CD4-positive, alpha-beta T cell (primary cell): ENCODE data around the gene RAMP3. TPM values are rescaled to one million over a fixed set of nuclear protein-coding genes. Genes with fewer than 3 reads are reported as not detected.

Experiments
- ATAC-seq: fragments of 200-7000 bp; cut with Tn5 transposase; one replicate; pipeline ENCODE4 v1.10.0; 2022; ENCODE audit warnings: mild to moderate bottlenecking; ENCODE audit not compliant: poor library complexity
- CTCF ChIA-PET: fragments of 350-600 bp; sonication (Branson Sonifier 250); formaldehyde crosslinking; loops from one replicate; lab custom pipeline; 2021; ENCODE audit warnings: antibody characterized with exemption, inconsistent platforms; lab: Charles Lee
- POLR2A ChIA-PET: fragments of 350-600 bp; sonication (Branson Sonifier 250); formaldehyde crosslinking; loops from one replicate; lab custom pipeline; 2021; ENCODE audit warnings: antibody characterized with exemption, inconsistent platforms; lab: Charles Lee
- DNase-seq, 14 experiments: peaks; one replicate each; pipeline ENCODE4 v3.0.0-alpha.2; 2013 to 2020; ENCODE audit warnings: mixed read lengths in 2 of 14
- H3K27ac ChIP-seq, 2 donors: one replicate each; pipeline versions ENCODE4 v1.5.1 to v1.7.0; 2013; ENCODE audit warnings: low read length in 2 of 2, low read depth in 1 of 2, mild to moderate bottlenecking in 1 of 2
- H3K27me3 ChIP-seq, 2 experiments: 1 replicate in 1 of 2; 2 replicates in 1 of 2; pipeline versions ENCODE4 v1.6.1 to v1.7.0; 2013; ENCODE audit warnings: low read length in 2 of 2, control low read depth in 1 of 2, mild to moderate bottlenecking in 1 of 2, moderate library complexity in 1 of 2; ENCODE audit not compliant: insufficient read depth in 2 of 2, control insufficient read depth in 1 of 2
- H3K36me3 ChIP-seq: one replicate; pipeline ENCODE4 v1.6.1; 2013; ENCODE audit warnings: low read length, control low read depth; ENCODE audit not compliant: insufficient read depth
- H3K4me1 ChIP-seq: one replicate; pipeline ENCODE4 v1.6.1; 2013; ENCODE audit warnings: low read length, control low read depth; ENCODE audit not compliant: insufficient read depth
- H3K4me3 ChIP-seq: one replicate; pipeline ENCODE4 v1.5.1; 2013; ENCODE audit warnings: mild to moderate bottlenecking, low read length, moderate library complexity
- H3K9me3 ChIP-seq, 2 experiments: 1 replicate in 1 of 2; 2 replicates in 1 of 2; pipeline versions ENCODE4 v1.6.1 to v1.7.0; 2013; ENCODE audit warnings: low read length in 2 of 2, mild to moderate bottlenecking in 2 of 2, control low read depth in 1 of 2, moderate library complexity in 1 of 2; ENCODE audit not compliant: control insufficient read depth in 1 of 2, insufficient read depth in 1 of 2
- H3K27ac Mint-ChIP-seq: one replicate; pipeline ENCODE4 v1.8.0; 2020; ENCODE audit warnings: mixed read lengths
- H3K27me3 Mint-ChIP-seq: one replicate; pipeline ENCODE4 v1.8.0; 2021; ENCODE audit warnings: mixed read lengths
- H3K36me3 Mint-ChIP-seq: one replicate; pipeline ENCODE4 v1.8.0; 2021; ENCODE audit warnings: low read depth, mixed read lengths
- H3K4me1 Mint-ChIP-seq: one replicate; pipeline ENCODE4 v1.8.0; 2021; ENCODE audit warnings: low read depth, mixed read lengths
- H3K4me3 Mint-ChIP-seq: one replicate; pipeline ENCODE4 v1.8.0; 2020; ENCODE audit warnings: mild to moderate bottlenecking, mixed read lengths
- H3K9me3 Mint-ChIP-seq: one replicate; pipeline ENCODE4 v1.8.0; 2020; ENCODE audit warnings: mixed read lengths
- CTCF ChIP-seq: fragments of 200-600 bp; IDR thresholded peaks from one replicate; pipeline ENCODE4 v1.8.0; 2022; ENCODE audit warnings: antibody characterized with exemption, mild to moderate bottlenecking
- intact Hi-C, 2 experiments: fragments of 100-400 bp; cut with DNase I in 1 of 2; cut with micrococcal nuclease in 1 of 2; formaldehyde crosslinking; loops; one replicate each; pipeline versions ENCODE4 v1.15.1 to v1.9.0; 2023 to 2025; cut with DNase I, micrococcal nuclease
- total RNA-seq, 174 experiments: library from RNA in 2 of 174; stranded (reverse) in 2 of 174; gene quantifications; one replicate each; pipeline ENCODE4 v1.2.3 and lab custom pipeline; 2021 to 2026

Gene RAMP3
- total RNA-seq, 2 experiments from 2014 or later = not detected

DNA sequence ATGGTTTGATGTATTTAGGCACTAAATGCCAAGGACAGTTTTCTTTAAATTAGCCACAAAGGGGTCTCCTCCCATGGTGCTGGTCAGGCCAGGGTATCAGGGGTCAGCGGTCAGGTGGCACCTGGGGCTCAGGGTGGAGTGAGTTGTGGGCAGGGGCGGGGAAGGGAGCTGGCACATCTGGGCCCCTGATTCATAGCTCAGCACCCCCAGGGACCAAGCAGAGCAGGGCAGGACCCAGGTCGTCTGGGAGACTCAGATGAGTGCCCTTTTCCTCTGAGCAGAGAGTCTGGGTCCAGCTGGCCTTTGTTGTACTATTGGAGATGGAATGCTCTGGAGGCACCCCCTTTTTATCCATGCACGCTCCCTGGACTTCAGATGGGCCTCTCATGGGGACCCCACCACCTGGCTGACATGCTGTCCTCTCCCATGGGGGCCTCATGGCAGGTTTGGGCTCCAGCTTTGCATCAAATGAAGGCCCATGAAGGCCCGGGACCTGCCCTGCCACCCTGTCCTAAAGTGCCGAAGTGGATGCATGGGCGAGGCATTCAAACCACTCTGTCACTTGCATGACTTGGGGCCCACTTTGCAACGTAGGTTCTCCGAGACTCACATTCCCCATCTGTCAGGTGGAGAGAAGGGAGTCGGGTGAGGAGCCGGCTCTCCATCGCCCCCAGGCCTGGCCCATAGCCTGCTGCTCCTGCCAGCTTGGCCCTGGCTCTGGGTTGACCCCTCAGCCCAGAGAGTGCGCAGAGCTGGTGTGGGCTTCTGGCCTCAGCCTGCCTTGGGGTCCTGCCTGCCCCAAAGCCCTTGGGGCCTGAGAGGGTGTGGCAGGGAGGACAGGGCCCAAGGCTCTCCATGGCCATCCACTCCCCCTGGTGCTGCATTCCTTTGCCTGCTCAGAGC lies 66.4 kb downstream of the RAMP3 start:
- ATAC-seq (no peak), DNase-seq (no peak)
- no peaks in the 10 kb centered on the region for H3K36me3 ChIP-seq
- no peak for TF ChIP-seq CTCF
- no peaks in the 10 kb centered on the region for H3K36me3 Mint-ChIP-seq
- no peak overlapping the region for H3K27ac Mint-ChIP-seq
- intact Hi-C loops = no loop called here
- POLR2A ChIA-PET = no interaction called here
- CTCF ChIA-PET = no interaction called here
- no peak overlapping the region for H3K27ac ChIP-seq
- H3K27me3 Mint-ChIP-seq = peaks cover 58% of the 10 kb centered on the region
- peaks cover 0 to 7% of the 10 kb centered on the region in 2 experiments for H3K9me3 ChIP-seq
- no peaks in the 10 kb centered on the region for H3K4me1 ChIP-seq
- H3K4me1 Mint-ChIP-seq = no peaks in the 10 kb centered on the region
- H3K4me3 ChIP-seq = no peak overlapping the region
- H3K4me3 Mint-ChIP-seq = no peak overlapping the region
- no peaks in the 10 kb centered on the region for H3K9me3 Mint-ChIP-seq
- peaks cover 2 to 4% of the 10 kb centered on the region in 2 experiments for H3K27me3 ChIP-seq

DNA sequence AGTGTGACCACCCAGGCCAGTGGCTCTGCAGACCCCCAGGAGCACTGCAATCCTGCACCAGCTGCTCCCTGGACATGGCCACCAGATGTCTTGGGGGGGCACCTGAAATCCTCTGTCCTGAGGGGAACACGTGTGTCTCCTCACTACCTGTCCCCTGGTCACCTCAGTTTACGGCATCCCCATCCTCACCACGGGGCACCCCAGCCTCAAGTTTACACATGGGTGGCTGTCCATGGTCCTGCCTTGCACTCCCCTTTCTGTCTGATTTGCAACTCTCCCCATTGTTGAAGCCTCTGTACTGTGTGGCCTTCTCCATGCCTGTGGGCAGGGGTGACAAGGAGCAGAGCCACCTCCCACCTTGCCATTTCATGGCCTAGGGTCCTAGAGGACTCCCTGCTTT lies 67.2 kb downstream of the RAMP3 start:
- Mint-ChIP-seq H3K4me3 (no peak overlapping the region), H3K27me3 (peaks cover 60% of the 10 kb centered on the region), H3K36me3 (no peaks in the 10 kb centered on the region), H3K27ac (no peak overlapping the region), H3K9me3 (no peaks in the 10 kb centered on the region), H3K4me1 (no peaks in the 10 kb centered on the region)
- ATAC-seq = no peak
- CTCF ChIA-PET = no interaction called here
- Histone ChIP-seq H3K4me3 (no peak overlapping the region), H3K27me3 (peaks cover 0 to 5% of the 10 kb centered on the region in 2 experiments), H3K9me3 (peaks cover 0 to 7% of the 10 kb centered on the region in 2 experiments), H3K4me1 (no peaks in the 10 kb centered on the region), H3K27ac (no peak overlapping the region), H3K36me3 (no peaks in the 10 kb centered on the region)
- POLR2A ChIA-PET = no interaction called here
- intact Hi-C loops = no loop called here
- TF ChIP-seq CTCF = no peak
- DNase-seq = no peak

DNA sequence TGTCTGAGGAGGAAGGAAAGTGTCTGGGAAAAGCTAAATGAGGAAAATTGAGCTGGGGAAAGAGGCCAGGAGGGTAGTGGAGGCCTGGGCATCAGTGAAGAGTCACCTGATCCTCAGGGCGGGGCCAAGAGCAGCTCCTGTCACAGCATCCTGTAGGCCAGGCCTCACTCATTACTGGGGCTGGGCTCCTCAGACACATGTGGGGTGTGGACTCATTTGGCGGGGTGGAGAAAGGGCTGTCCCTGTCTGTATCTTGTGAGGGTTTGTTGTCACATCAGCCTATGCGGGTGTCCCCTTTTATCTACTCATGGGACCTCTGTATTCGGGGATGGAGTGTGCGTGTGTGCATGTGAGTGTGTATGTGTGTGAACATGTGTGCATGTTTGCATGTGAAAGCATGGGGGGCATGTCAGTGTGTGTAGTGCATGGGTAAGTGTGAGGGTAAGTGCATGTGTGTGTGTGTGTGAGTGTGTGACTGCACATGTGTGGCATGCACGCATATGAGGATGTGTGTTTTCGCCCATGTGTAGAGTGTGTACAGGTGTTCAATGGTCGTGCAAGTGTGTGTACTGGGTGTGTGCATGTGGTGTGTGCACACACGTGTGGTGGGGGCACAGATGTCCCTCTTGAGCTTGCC lies 67.8 kb downstream of the RAMP3 start:
- peaks cover 0 to 7% of the 10 kb centered on the region in 2 experiments for H3K9me3 ChIP-seq
- H3K4me3 Mint-ChIP-seq = no peak overlapping the region
- no peak for TF ChIP-seq CTCF
- DNase-seq (no peak), ATAC-seq (no peak)
- ChIA-PET CTCF (no interaction called here), POLR2A (no interaction called here)
- no peak overlapping the region for H3K27ac Mint-ChIP-seq
- no peaks in the 10 kb centered on the region for H3K36me3 ChIP-seq
- H3K36me3 Mint-ChIP-seq = no peaks in the 10 kb centered on the region
- no peak overlapping the region for H3K4me3 ChIP-seq
- no peaks in the 10 kb centered on the region for H3K4me1 ChIP-seq
- intact Hi-C loops = no loop called here
- no peaks in the 10 kb centered on the region for H3K4me1 Mint-ChIP-seq
- H3K27ac ChIP-seq = no peak overlapping the region
- peaks cover 0 to 5% of the 10 kb centered on the region in 2 experiments for H3K27me3 ChIP-seq
- no peaks in the 10 kb centered on the region for H3K9me3 Mint-ChIP-seq
- H3K27me3 Mint-ChIP-seq = peaks cover 60% of the 10 kb centered on the region
